HL-60 (cell line): ENCODE data around the gene ERCC2.
"Not testable (repeated sequence)": the region's sequence is repeated elsewhere in the genome, so short reads cannot be mapped to it uniquely, and the experiment has no call there.

Source experiments
- DNase-seq, 2 experiments: peaks; one replicate each; pipeline ENCODE4 v3.0.0-alpha.2; 2010 to 2020; ENCODE audit warnings: low read depth in 1 of 2, low spot score in 1 of 2
- H3K27ac ChIP-seq: fragments of 250-450 bp; sonication (Bioruptor Pico); replicated peaks from 2 replicates; pipeline ENCODE4 v1.5.1; 2020; ENCODE audit warnings: mild to moderate bottlenecking, moderate library complexity
- H3K27me3 ChIP-seq: fragments of 250-450 bp; sonication (Bioruptor Pico); 2 replicates; pipeline ENCODE4 v1.5.1; 2021; ENCODE audit warnings: mild to moderate bottlenecking, moderate library complexity; ENCODE audit not compliant: insufficient read depth, poor library complexity, severe bottlenecking
- H3K4me3 ChIP-seq: replicated peaks from 2 replicates; pipeline ENCODE4 v1.5.1; 2011; ENCODE audit warnings: mild to moderate bottlenecking, control low read depth, low read length; ENCODE audit not compliant: insufficient read depth
- GABPA ChIP-seq: IDR thresholded peaks from 2 replicates; pipeline ENCODE4 v1.6.1; 2012; ENCODE audit warnings: low read depth
- POLR2AphosphoS5 ChIP-seq: IDR thresholded peaks from 2 replicates; pipeline ENCODE4 v1.6.1; 2012; ENCODE audit warnings: low read depth
- REST ChIP-seq: IDR thresholded peaks from 2 replicates; pipeline ENCODE4 v1.6.1; 2012; ENCODE audit warnings: low read depth; ENCODE audit not compliant: insufficient replicate concordance
- SPI1 ChIP-seq: IDR thresholded peaks from 2 replicates; pipeline ENCODE4 v1.6.1; 2012; ENCODE audit warnings: low read depth, mild to moderate bottlenecking, borderline replicate concordance
- TF ChIP-seq, protein P1 (sequence below): IDR thresholded peaks from one replicate; pipeline ENCODE4 v1.5.1; 2011; ENCODE audit warnings: low read length, control low read depth, inconsistent platforms; ENCODE audit not compliant: insufficient read depth

The ERCC2 gene

DNA sequence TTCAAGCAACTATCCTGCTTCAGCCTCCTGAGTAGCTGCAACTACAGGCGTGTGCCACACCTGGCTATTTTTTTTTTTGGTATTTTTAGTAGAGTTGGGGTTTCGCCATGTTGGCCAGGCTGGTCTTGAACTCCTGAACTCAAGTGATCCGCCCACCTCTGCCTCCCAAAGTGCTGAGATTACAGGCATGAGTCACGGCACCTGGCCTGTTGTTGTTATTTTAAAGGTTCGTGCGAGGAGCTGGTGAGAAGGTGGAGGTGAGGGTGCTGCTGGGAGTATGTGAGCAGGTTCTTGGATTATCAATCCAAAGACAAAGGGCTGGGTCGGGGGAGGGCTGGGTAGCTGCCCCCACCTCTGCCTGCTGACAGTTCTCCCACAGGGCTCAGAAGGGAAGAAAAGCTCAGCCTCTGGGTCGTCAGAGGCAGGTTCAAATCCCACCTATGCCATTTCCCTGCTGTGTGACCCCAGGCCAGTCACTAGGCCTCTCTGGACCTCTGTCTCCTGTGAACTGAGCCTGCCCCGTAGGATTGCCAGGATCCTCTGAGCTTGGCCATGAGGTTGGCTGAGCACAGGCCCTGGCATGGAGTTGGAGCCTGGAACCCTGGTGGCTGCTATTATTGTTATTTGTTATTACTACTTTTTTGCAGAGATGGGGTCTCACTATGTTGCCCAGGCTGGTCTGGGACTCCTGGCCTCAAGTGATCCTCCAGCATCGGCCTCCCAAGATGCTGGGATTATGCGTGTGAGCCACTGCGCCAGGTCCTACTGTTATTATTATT is 49.2 kb downstream of the ERCC2 start:
- no peak overlapping the region for H3K27ac ChIP-seq
- TF ChIP-seq, protein P1, sequence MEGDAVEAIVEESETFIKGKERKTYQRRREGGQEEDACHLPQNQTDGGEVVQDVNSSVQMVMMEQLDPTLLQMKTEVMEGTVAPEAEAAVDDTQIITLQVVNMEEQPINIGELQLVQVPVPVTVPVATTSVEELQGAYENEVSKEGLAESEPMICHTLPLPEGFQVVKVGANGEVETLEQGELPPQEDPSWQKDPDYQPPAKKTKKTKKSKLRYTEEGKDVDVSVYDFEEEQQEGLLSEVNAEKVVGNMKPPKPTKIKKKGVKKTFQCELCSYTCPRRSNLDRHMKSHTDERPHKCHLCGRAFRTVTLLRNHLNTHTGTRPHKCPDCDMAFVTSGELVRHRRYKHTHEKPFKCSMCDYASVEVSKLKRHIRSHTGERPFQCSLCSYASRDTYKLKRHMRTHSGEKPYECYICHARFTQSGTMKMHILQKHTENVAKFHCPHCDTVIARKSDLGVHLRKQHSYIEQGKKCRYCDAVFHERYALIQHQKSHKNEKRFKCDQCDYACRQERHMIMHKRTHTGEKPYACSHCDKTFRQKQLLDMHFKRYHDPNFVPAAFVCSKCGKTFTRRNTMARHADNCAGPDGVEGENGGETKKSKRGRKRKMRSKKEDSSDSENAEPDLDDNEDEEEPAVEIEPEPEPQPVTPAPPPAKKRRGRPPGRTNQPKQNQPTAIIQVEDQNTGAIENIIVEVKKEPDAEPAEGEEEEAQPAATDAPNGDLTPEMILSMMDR = no peak
- TF ChIP-seq GABPA = no peak
- TF ChIP-seq POLR2AphosphoS5 = no peak
- TF ChIP-seq REST = no peak
- H3K4me3 ChIP-seq = no peak overlapping the region
- peaks cover 24% of the 10 kb centered on the region for H3K27me3 ChIP-seq
- DNase-seq = no peak

DNA sequence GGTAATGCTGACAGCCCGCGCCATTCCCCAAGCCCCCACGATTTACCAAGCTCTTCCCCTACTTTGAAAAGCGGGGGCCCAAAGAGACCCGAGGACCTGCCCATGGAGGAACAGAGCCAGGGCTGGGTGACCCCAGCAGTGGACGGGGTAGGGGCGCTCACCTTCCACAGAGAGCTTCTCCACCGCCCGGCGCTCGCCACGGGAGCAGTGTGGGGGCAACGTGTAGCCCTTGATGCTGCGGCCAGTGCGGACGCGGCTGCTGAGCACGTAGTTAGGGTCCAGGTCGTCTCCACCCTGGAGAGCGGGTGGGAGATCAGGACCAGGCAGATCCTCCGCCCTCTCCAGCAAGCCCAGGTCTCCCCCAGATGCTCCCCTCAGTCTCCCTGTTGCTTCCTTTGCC is 55.1 kb downstream of the ERCC2 start:
- Histone ChIP-seq H3K27me3 (peaks cover 4% of the 10 kb centered on the region), H3K4me3 (no peak overlapping the region), H3K27ac (no peak overlapping the region)
- TF ChIP-seq REST = no peak
- no peak for TF ChIP-seq SPI1
- no peak for TF ChIP-seq GABPA
- TF ChIP-seq, protein P1 = no peak
- TF ChIP-seq POLR2AphosphoS5 = no peak
- DNase-seq = no peak

DNA sequence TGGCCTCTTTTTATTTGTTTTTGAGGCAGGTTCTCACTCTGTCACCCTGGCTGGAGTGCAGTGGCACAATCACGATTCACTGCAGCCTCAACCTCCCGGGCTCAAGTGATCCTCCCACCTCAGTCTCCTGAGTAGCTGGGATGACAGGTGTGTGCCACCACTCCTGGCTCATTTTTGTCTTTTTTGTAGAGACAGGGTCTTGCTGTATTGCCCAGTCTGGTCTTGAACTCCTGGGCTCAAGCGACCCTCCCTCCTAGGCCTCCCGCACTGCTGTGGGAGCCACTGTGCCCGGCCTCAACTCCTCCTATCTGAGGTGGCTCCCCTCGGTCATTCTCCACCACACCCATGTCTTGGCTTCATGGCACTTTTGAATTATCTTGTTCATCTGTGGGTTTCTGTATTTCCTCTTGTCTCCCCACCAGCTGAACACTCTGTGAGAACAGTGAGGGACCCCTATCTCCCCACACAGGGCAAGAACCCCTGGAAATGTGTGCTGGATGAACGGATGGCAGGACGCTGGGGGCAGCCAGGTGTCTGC is 55.6 kb downstream of the ERCC2 start:
- H3K27me3 ChIP-seq = peaks cover 4% of the 10 kb centered on the region
- no peak overlapping the region for H3K4me3 ChIP-seq
- no peak for TF ChIP-seq REST
- no peak for TF ChIP-seq POLR2AphosphoS5
- no peak for TF ChIP-seq GABPA
- TF ChIP-seq, protein P1 = no peak
- no peak for TF ChIP-seq SPI1
- DNase-seq = no peak
- no peak overlapping the region for H3K27ac ChIP-seq

- not testable (repeated sequence) for H3K27ac ChIP-seq, H3K4me3 ChIP-seq, H3K27me3 ChIP-seq, DNase-seq
Observed at GRCh38 chr19:45312285-45312684, 58.1 kb downstream of the ERCC2 start.
